ENCODE measurements around the gene KRTAP12-4.

KRTAP12-4 gene

GRCh38 chr21:44654576-44655175 is at the start of gene KRTAP12-4:
KRTAP12-4 (minus strand) TSS chr21:44654659; CDS start chr21:44654614, 45 bp downstream.
- Histone ChIP-seq H3K27me3 (ENCODE audit: control insufficient read depth in 1 of 2, insufficient read depth in 2 of 2, low read length in 2 of 2) (no peaks in the 10 kb centered on the region), H3K36me3 (ENCODE audit: control insufficient read depth in 1 of 2, insufficient read depth in 2 of 2, low read length in 2 of 2) (no peaks in the 10 kb centered on the region), H3K9ac (ENCODE audit: low read depth in 1 of 2, low read length in 2 of 2) (no peak within 1 kb of the TSS), H3K4me3 (ENCODE audit: low read depth in 1 of 2, low read length in 2 of 2) (no peak within 1 kb of the TSS), H3K4me1 (ENCODE audit: control insufficient read depth in 1 of 2, insufficient read depth in 2 of 2, low read length in 2 of 2) (peaks cover 0 to 4% of the 10 kb centered on the region in 2 donors), H3K27ac (ENCODE audit: low read depth, low read length) (no peak within 1 kb of the TSS), H3K9me3 (ENCODE audit: control insufficient read depth in 1 of 2, low read length in 2 of 2) (no peaks in the 10 kb centered on the region)

GRCh38 chr21:44703731-44704635 is 49.5 kb upstream of the KRTAP12-4 start:
- peaks cover 50 to 55% of the 10 kb centered on the region in 2 donors for H3K27me3 ChIP-seq (ENCODE audit: control insufficient read depth in 1 of 2, insufficient read depth in 2 of 2, low read length in 2 of 2)
- H3K9me3 ChIP-seq (ENCODE audit: control insufficient read depth in 1 of 2, low read length in 2 of 2), result peaks cover 0 to 4% of the 10 kb centered on the region in 2 donors
- no peaks in the 10 kb centered on the region for H3K36me3 ChIP-seq (ENCODE audit: control insufficient read depth in 1 of 2, insufficient read depth in 2 of 2, low read length in 2 of 2)
- no peak overlapping the region for H3K4me3 ChIP-seq (ENCODE audit: low read depth in 1 of 2, low read length in 2 of 2)
- H3K27ac ChIP-seq (ENCODE audit: low read depth, low read length), result no peak overlapping the region
- no peak overlapping the region for H3K9ac ChIP-seq (ENCODE audit: low read depth in 1 of 2, low read length in 2 of 2)
- H3K4me1 ChIP-seq (ENCODE audit: control insufficient read depth in 1 of 2, insufficient read depth in 2 of 2, low read length in 2 of 2), result no peaks in the 10 kb centered on the region

GRCh38 chr21:44702973-44703730 is 48.7 kb upstream of the KRTAP12-4 start:
- Histone ChIP-seq H3K4me1 (ENCODE audit: control insufficient read depth in 1 of 2, insufficient read depth in 2 of 2, low read length in 2 of 2) (no peaks in the 10 kb centered on the region), H3K9me3 (ENCODE audit: control insufficient read depth in 1 of 2, low read length in 2 of 2) (peaks cover 0 to 4% of the 10 kb centered on the region in 2 donors), H3K36me3 (ENCODE audit: control insufficient read depth in 1 of 2, insufficient read depth in 2 of 2, low read length in 2 of 2) (no peaks in the 10 kb centered on the region), H3K27ac (ENCODE audit: low read depth, low read length) (no peak overlapping the region), H3K9ac (ENCODE audit: low read depth in 1 of 2, low read length in 2 of 2) (no peak overlapping the region), H3K4me3 (ENCODE audit: low read depth in 1 of 2, low read length in 2 of 2) (no peak overlapping the region), H3K27me3 (ENCODE audit: control insufficient read depth in 1 of 2, insufficient read depth in 2 of 2, low read length in 2 of 2) (peaks cover 41 to 52% of the 10 kb centered on the region in 2 donors)

- H3K36me3 ChIP-seq (ENCODE audit: control insufficient read depth in 1 of 2, insufficient read depth in 2 of 2, low read length in 2 of 2), result no peaks in the 10 kb centered on the region
- no peaks in the 10 kb centered on the region for H3K4me1 ChIP-seq (ENCODE audit: control insufficient read depth in 1 of 2, insufficient read depth in 2 of 2, low read length in 2 of 2)
- no peak overlapping the region for H3K9ac ChIP-seq (ENCODE audit: low read depth in 1 of 2, low read length in 2 of 2)
- no peak overlapping the region for H3K27ac ChIP-seq (ENCODE audit: low read depth, low read length)
- peaks cover 35 to 57% of the 10 kb centered on the region in 2 donors for H3K27me3 ChIP-seq (ENCODE audit: control insufficient read depth in 1 of 2, insufficient read depth in 2 of 2, low read length in 2 of 2)
- H3K9me3 ChIP-seq (ENCODE audit: control insufficient read depth in 1 of 2, low read length in 2 of 2), result peaks cover 0 to 4% of the 10 kb centered on the region in 2 donors
- H3K4me3 ChIP-seq (ENCODE audit: low read depth in 1 of 2, low read length in 2 of 2), result no peak overlapping the region
Measured at GRCh38 chr21:44702111-44702972, 47.9 kb upstream of the KRTAP12-4 start.

- no peak overlapping the region for H3K27ac ChIP-seq (ENCODE audit: low read depth, low read length)
- H3K9me3 ChIP-seq (ENCODE audit: control insufficient read depth in 1 of 2, low read length in 2 of 2), result peaks cover 0 to 4% of the 10 kb centered on the region in 2 donors
- no peak overlapping the region for H3K4me3 ChIP-seq (ENCODE audit: low read depth in 1 of 2, low read length in 2 of 2)
- no peaks in the 10 kb centered on the region for H3K36me3 ChIP-seq (ENCODE audit: control insufficient read depth in 1 of 2, insufficient read depth in 2 of 2, low read length in 2 of 2)
- no peaks in the 10 kb centered on the region for H3K4me1 ChIP-seq (ENCODE audit: control insufficient read depth in 1 of 2, insufficient read depth in 2 of 2, low read length in 2 of 2)
- H3K9ac ChIP-seq (ENCODE audit: low read depth in 1 of 2, low read length in 2 of 2), result no peak overlapping the region
- peaks cover 28 to 58% of the 10 kb centered on the region in 2 donors for H3K27me3 ChIP-seq (ENCODE audit: control insufficient read depth in 1 of 2, insufficient read depth in 2 of 2, low read length in 2 of 2)
Measured at GRCh38 chr21:44701541-44701940, 47.1 kb upstream of the KRTAP12-4 start.

- no peak overlapping the region for H3K27ac ChIP-seq (ENCODE audit: low read depth, low read length)
- peaks cover 0 to under 1% of the 10 kb centered on the region in 2 donors for H3K9me3 ChIP-seq (ENCODE audit: control insufficient read depth in 1 of 2, low read length in 2 of 2)
- no peak overlapping the region for H3K9ac ChIP-seq (ENCODE audit: low read depth in 1 of 2, low read length in 2 of 2)
- peaks cover 23 to 57% of the 10 kb centered on the region in 2 donors for H3K27me3 ChIP-seq (ENCODE audit: control insufficient read depth in 1 of 2, insufficient read depth in 2 of 2, low read length in 2 of 2)
- H3K36me3 ChIP-seq (ENCODE audit: control insufficient read depth in 1 of 2, insufficient read depth in 2 of 2, low read length in 2 of 2), result no peaks in the 10 kb centered on the region
- no peaks in the 10 kb centered on the region for H3K4me1 ChIP-seq (ENCODE audit: control insufficient read depth in 1 of 2, insufficient read depth in 2 of 2, low read length in 2 of 2)
- H3K4me3 ChIP-seq (ENCODE audit: low read depth in 1 of 2, low read length in 2 of 2), result no peak overlapping the region
Measured at GRCh38 chr21:44701023-44701400, 46.6 kb upstream of the KRTAP12-4 start.

GRCh38 chr21:44700101-44701022 is 45.9 kb upstream of the KRTAP12-4 start:
- H3K36me3 ChIP-seq (ENCODE audit: control insufficient read depth in 1 of 2, insufficient read depth in 2 of 2, low read length in 2 of 2), result no peaks in the 10 kb centered on the region
- H3K9ac ChIP-seq (ENCODE audit: low read depth in 1 of 2, low read length in 2 of 2), result no peak overlapping the region
- peaks cover 22 to 57% of the 10 kb centered on the region in 2 donors for H3K27me3 ChIP-seq (ENCODE audit: control insufficient read depth in 1 of 2, insufficient read depth in 2 of 2, low read length in 2 of 2)
- H3K4me1 ChIP-seq (ENCODE audit: control insufficient read depth in 1 of 2, insufficient read depth in 2 of 2, low read length in 2 of 2), result no peaks in the 10 kb centered on the region
- no peaks in the 10 kb centered on the region for H3K9me3 ChIP-seq (ENCODE audit: control insufficient read depth in 1 of 2, low read length in 2 of 2)
- H3K4me3 ChIP-seq (ENCODE audit: low read depth in 1 of 2, low read length in 2 of 2), result no peak overlapping the region
- H3K27ac ChIP-seq (ENCODE audit: low read depth, low read length), result no peak overlapping the region

- H3K9me3 ChIP-seq (ENCODE audit: control insufficient read depth in 1 of 2, low read length in 2 of 2), result no peaks in the 10 kb centered on the region
- H3K27ac ChIP-seq (ENCODE audit: low read depth, low read length), result no peak overlapping the region
- H3K27me3 ChIP-seq (ENCODE audit: control insufficient read depth in 1 of 2, insufficient read depth in 2 of 2, low read length in 2 of 2), result peaks cover 21 to 54% of the 10 kb centered on the region in 2 donors
- no peaks in the 10 kb centered on the region for H3K36me3 ChIP-seq (ENCODE audit: control insufficient read depth in 1 of 2, insufficient read depth in 2 of 2, low read length in 2 of 2)
- H3K9ac ChIP-seq (ENCODE audit: low read depth in 1 of 2, low read length in 2 of 2), result no peak overlapping the region
- H3K4me1 ChIP-seq (ENCODE audit: control insufficient read depth in 1 of 2, insufficient read depth in 2 of 2, low read length in 2 of 2), result no peaks in the 10 kb centered on the region
- no peak overlapping the region for H3K4me3 ChIP-seq (ENCODE audit: low read depth in 1 of 2, low read length in 2 of 2)
Measured at GRCh38 chr21:44699502-44700001, 45.1 kb upstream of the KRTAP12-4 start.
